Coronary artery (tissue), 2 donors: ENCODE measurements around the gene EHMT1.

Experiments used
- DNase-seq: peaks from one replicate; pipeline ENCODE4 v3.0.0-alpha.2; 2017; ENCODE audit warnings: low spot score
- H3K27ac ChIP-seq, 2 donors: fragments of 200-600 bp; sonication (generic); one replicate each; pipeline ENCODE4 v1.5.1; 2016 to 2019
- H3K4me3 ChIP-seq: fragments of 200-600 bp; sonication (generic); 2 replicates; pipeline ENCODE4 v1.5.1; 2016; ENCODE audit warnings: mild to moderate bottlenecking, moderate library complexity
- CTCF ChIP-seq: fragments of 200-600 bp; sonication (generic); IDR thresholded peaks from one replicate; pipeline ENCODE4 v1.5.1; 2019; ENCODE audit warnings: antibody characterized with exemption

The EHMT1 gene

GRCh38 chr9:137610944-137611343, 7.9 kb upstream of the EHMT1 start:
- Histone ChIP-seq H3K4me3 (no peak overlapping the region), H3K27ac (no peak overlapping the region)
- TF ChIP-seq CTCF = no peak
- DNase-seq = no peak

DNA sequence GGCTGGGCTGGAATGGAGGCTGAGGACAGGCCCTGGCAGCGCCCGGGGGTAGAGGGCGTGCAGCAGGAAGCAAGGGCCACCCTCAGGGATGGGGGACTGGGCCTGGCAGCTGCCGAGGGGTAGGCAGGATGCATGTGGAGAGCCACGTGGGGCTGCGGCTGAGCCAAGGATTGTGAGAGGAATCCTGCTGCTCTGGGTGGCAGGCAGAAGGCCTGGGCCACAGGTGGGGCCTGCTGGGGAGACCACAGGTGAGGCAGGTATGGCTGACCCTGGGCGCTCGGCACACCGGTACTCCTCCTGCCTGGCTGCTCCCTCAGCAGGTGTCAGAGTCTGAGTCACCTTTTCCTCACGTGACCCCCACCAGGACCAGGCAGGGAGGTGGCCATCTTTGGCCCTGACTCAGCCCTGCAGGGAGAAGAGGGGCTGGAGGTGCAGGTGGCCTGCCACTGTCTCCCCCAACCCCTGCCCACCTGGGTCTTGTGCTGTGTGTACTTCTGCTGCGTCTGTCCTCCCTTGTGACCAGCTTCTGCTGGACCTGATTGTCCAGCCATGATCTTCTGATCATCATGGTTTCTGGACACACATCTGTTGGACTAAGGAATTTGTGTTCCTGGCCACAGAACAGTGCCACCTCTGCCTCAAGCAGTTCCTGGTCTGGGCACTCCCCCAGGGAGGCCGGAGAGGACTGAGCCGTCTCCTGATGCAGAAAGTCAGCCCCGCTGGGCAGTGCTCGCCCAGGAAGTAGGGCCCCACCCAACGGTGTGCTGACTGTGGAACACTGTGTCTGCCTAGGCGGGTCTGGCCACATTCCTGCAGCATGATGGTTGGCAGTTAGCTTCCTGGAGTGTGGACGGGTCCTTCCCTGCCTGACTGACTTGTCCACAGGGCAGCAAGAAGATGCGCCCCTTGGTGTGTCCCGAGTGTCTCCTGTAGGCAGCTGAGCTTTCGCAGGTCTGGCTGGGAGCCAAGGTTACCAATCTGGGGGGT, 6.9 kb upstream of the EHMT1 start:
- no peak for DNase-seq
- no peak for TF ChIP-seq CTCF
- H3K27ac ChIP-seq = peak overlapping the region in 1 of 2 donors; percentile 36
- H3K4me3 ChIP-seq = no peak overlapping the region

GRCh38 chr9:137612741-137613142, 6.1 kb upstream of the EHMT1 start:
- H3K27ac ChIP-seq = no peak overlapping the region
- TF ChIP-seq CTCF = no peak
- DNase-seq = no peak
- H3K4me3 ChIP-seq = no peak overlapping the region

GRCh38 chr9:137613259-137613658, 5.5 kb upstream of the EHMT1 start:
- Histone ChIP-seq H3K27ac (no peak overlapping the region), H3K4me3 (no peak overlapping the region)
- no peak for TF ChIP-seq CTCF
- DNase-seq = no peak

GRCh38 chr9:137613738-137614523, 4.9 kb upstream of the EHMT1 start:
- Histone ChIP-seq H3K4me3 (no peak overlapping the region), H3K27ac (no peak overlapping the region)
- no peak for TF ChIP-seq CTCF
- DNase-seq = no peak

- TF ChIP-seq CTCF = no peak
- Histone ChIP-seq H3K27ac (no peak overlapping the region), H3K4me3 (no peak overlapping the region)
- no peak for DNase-seq
Measured at GRCh38 chr9:137614631-137615386, 4.0 kb upstream of the EHMT1 start.
